Measurements from ENCODE around the gene MAB21L4. TPM values are rescaled to one million over a fixed set of nuclear protein-coding genes. Genes with fewer than 3 reads are reported as not detected.

MAB21L4 gene
- polyA plus RNA-seq (ENCODE audit: insufficient read length in 12 of 12): 1 to 10 TPM in 4 of 12 donors, under 1 TPM in 3, not detected in 5; 0.08 to 7.3 (median 1.7) TPM
- long read RNA-seq, donor 1: 0 reads
- long read RNA-seq, donor 2: 0 reads
- long read RNA-seq, donor 3: 0 reads
- long read RNA-seq, donor 4: 0 reads
- long read RNA-seq, donor 5: 0 reads
- long read RNA-seq, donor 6: 0 reads
- long read RNA-seq, donor 7: 0 reads
- long read RNA-seq, donor 8: 0 reads
- long read RNA-seq, donor 9: 0 reads
- long read RNA-seq, donor 10: 0 reads
- long read RNA-seq, donor 11: 0 reads

- no peak for DNase-seq
These were observed at the start of gene MAB21L4 for GRCh38 chr2:240895656-240896388. MAB21L4 (minus strand) TSS chr2:240896156; CDS start chr2:240895997, 159 bp downstream.

- no peak for DNase-seq
These were observed 40.1 kb upstream of the MAB21L4 start for GRCh38 chr2:240936106-240936505.

GRCh38 chr2:240935103-240935876 is 39.3 kb upstream of the MAB21L4 start:
- no peak for DNase-seq

GRCh38 chr2:240934701-240935102 is 38.7 kb upstream of the MAB21L4 start:
- DNase-seq: no peak

- DNase-seq: no peak
These were observed 38.2 kb upstream of the MAB21L4 start for GRCh38 chr2:240933966-240934700.

- no peak for DNase-seq
These were observed 37.4 kb upstream of the MAB21L4 start for GRCh38 chr2:240933048-240933965.

- no peak for DNase-seq
These were observed 36.7 kb upstream of the MAB21L4 start for GRCh38 chr2:240932724-240933047.

- no peak for DNase-seq
These were observed 36.2 kb upstream of the MAB21L4 start for GRCh38 chr2:240932001-240932723.

GRCh38 chr2:240931319-240931949 is 35.5 kb upstream of the MAB21L4 start:
- no peak for DNase-seq

- no peak for DNase-seq
These were observed 34.8 kb upstream of the MAB21L4 start for GRCh38 chr2:240930631-240931318.

- DNase-seq: no peak
These were observed 34.2 kb upstream of the MAB21L4 start for GRCh38 chr2:240930096-240930630.

GRCh38 chr2:240929364-240930095 is 33.6 kb upstream of the MAB21L4 start:
- no peak for DNase-seq

- no peak for DNase-seq
These were observed 32.8 kb upstream of the MAB21L4 start for GRCh38 chr2:240928476-240929363.

GRCh38 chr2:240927390-240927781 is 31.4 kb upstream of the MAB21L4 start:
- no peak for DNase-seq

- DNase-seq: no peak
These were observed 30.8 kb upstream of the MAB21L4 start for GRCh38 chr2:240926516-240927389.

Data from muscle of arm (tissue), 14 donors.